BJ (cell line): ENCODE data around the gene ABCF3. TPM values are rescaled to one million over a fixed set of nuclear protein-coding genes. Genes with fewer than 3 reads are reported as not detected.
"Not testable (repeated sequence)": the region's sequence is repeated elsewhere in the genome, so short reads cannot be mapped to it uniquely, and the experiment has no call there.

Experiments
- CTCF ChIA-PET: fragments of 350-600 bp; formaldehyde crosslinking; extraction: SDS; loops from one replicate; lab custom pipeline; 2021; ENCODE audit warnings: antibody characterized with exemption, inconsistent platforms; lab: Yijun Ruan, JAX
- POLR2A ChIA-PET: fragments of 300-600 bp; sonication (Branson Sonifier 250); formaldehyde crosslinking; extraction: SDS; loops from one replicate; lab custom pipeline; 2021; ENCODE audit warnings: antibody characterized with exemption; lab: Charles Lee
- DNase-seq: peaks from one replicate; pipeline ENCODE4 v3.0.0-alpha.2; 2011; ENCODE audit warnings: low read depth
- H3K27me3 ChIP-seq: 2 replicates; pipeline ENCODE4 v1.6.0; 2011; ENCODE audit warnings: low read length; ENCODE audit not compliant: control insufficient read depth, insufficient read depth
- H3K36me3 ChIP-seq: 2 replicates; pipeline ENCODE4 v1.5.1; 2011; ENCODE audit warnings: low read length; ENCODE audit not compliant: control insufficient read depth, insufficient read depth
- H3K4me3 ChIP-seq: 2 replicates; pipeline ENCODE4 v1.5.1; 2011; ENCODE audit warnings: low read depth, mild to moderate bottlenecking, control low read depth, low read length
- polyA plus RNA-seq: library from polyadenylated mRNA; depleted of rRNA; stranded (reverse); fragments of >200 nt; gene quantifications from 2 replicates; pipeline ENCODE4 v1.2.3, GENCODE V29; 2011
- TF ChIP-seq, protein P1 (sequence below): IDR thresholded peaks from 2 replicates; pipeline ENCODE4 v1.5.1; 2011; ENCODE audit warnings: low read depth, mild to moderate bottlenecking, control low read depth, inconsistent platforms, low read length, moderate library complexity; ENCODE audit not compliant: insufficient read depth

The ABCF3 gene
- polyA plus RNA-seq, 1 experiment: 82.8 TPM

DNA sequence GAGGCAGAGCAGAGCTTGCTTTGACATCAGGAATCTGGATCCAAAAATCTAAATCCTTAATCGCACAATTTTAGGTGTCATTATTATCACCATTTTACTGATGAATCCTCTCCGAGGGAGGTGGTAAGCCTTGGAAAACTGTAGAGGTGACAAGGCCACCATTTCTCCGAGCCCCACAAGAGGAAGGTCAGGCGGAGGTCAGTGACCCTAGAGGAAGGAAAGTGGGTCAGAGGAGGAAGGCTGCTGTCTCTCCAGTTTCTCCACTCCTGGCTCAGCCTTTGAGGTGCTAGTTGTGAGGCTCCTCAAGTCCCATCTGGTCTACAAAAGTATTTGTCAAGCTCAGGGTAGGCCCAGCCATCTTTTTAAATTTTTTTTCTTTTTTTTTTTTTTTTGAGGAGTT, 27.6 kb upstream of the ABCF3 start:
- no peak overlapping the region for H3K4me3 ChIP-seq
- CTCF ChIA-PET: interaction anchor here (1.0 to 1.2 kb wide), 2 partner anchors 10 to 69 kb away, joined by 3 to 5 read pairs; no protein-coding TSS in a partner anchor
- peaks cover 4% of the 10 kb centered on the region for H3K36me3 ChIP-seq
- POLR2A ChIA-PET: no interaction called here
- no peaks in the 10 kb centered on the region for H3K27me3 ChIP-seq
- DNase-seq: no peak
- TF ChIP-seq, protein P1, sequence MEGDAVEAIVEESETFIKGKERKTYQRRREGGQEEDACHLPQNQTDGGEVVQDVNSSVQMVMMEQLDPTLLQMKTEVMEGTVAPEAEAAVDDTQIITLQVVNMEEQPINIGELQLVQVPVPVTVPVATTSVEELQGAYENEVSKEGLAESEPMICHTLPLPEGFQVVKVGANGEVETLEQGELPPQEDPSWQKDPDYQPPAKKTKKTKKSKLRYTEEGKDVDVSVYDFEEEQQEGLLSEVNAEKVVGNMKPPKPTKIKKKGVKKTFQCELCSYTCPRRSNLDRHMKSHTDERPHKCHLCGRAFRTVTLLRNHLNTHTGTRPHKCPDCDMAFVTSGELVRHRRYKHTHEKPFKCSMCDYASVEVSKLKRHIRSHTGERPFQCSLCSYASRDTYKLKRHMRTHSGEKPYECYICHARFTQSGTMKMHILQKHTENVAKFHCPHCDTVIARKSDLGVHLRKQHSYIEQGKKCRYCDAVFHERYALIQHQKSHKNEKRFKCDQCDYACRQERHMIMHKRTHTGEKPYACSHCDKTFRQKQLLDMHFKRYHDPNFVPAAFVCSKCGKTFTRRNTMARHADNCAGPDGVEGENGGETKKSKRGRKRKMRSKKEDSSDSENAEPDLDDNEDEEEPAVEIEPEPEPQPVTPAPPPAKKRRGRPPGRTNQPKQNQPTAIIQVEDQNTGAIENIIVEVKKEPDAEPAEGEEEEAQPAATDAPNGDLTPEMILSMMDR: no peak

DNA sequence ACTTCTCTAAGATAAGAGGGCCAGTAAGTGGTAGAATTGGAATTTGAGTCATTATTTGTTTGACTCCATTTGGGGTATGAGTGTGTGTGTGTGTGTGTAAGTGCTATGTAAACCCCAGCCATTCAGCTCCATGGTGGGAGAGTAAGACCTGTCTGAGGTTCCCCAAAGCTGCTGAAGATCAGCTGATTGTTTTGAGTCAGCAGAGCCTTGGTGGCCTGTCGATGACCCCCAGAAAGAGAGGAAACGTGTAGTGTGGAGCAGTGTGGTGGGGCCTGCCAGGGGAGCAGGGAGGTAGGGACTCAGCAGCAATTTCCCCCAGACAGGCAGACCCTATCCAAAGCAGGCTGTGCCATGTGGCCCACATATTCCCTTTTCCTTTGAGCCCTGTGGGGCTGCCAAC, 25.5 kb upstream of the ABCF3 start:
- POLR2A ChIA-PET: interaction anchor here (0.7 kb wide), 1 partner anchor 16 kb away, joined by 3 read pairs; no protein-coding TSS in a partner anchor
- H3K36me3 ChIP-seq: peaks cover 16% of the 10 kb centered on the region
- CTCF ChIA-PET: interaction anchor here (1.5 to 1.7 kb wide), 2 partner anchors 12 to 80 kb away, joined by 3 read pairs; no protein-coding TSS in a partner anchor
- H3K27me3 ChIP-seq: no peaks in the 10 kb centered on the region
- no peak overlapping the region for H3K4me3 ChIP-seq
- DNase-seq: no peak
- TF ChIP-seq, protein P1: no peak

DNA sequence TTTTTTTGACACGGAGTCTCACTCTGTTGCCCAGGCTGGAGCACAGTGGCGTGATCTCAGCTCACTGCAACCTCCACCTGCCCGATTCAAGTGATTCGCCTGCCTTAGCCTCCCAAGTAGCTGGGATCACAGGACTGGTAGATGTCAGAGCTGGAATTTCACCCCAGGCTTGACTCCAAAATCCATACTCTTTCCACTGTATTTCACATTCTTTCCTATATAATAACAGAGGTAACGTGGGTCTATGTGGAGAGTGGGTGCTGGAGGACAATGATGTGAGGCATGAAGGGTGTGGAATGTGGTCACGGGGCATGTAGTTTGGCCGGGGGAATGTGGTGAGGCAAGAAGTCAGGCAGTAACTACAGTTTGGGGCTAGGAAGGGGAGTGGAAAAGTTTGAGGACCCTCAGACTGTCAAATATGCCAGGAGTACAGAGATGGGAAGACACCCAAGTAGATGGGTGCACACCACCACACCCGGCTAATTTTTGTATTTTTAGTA, 23.4 kb upstream of the ABCF3 start:
- H3K27me3 ChIP-seq, H3K4me3 ChIP-seq, POLR2A ChIA-PET, CTCF ChIA-PET, DNase-seq: not testable (repeated sequence)
- peaks cover 36% of the 10 kb centered on the region for H3K36me3 ChIP-seq

DNA sequence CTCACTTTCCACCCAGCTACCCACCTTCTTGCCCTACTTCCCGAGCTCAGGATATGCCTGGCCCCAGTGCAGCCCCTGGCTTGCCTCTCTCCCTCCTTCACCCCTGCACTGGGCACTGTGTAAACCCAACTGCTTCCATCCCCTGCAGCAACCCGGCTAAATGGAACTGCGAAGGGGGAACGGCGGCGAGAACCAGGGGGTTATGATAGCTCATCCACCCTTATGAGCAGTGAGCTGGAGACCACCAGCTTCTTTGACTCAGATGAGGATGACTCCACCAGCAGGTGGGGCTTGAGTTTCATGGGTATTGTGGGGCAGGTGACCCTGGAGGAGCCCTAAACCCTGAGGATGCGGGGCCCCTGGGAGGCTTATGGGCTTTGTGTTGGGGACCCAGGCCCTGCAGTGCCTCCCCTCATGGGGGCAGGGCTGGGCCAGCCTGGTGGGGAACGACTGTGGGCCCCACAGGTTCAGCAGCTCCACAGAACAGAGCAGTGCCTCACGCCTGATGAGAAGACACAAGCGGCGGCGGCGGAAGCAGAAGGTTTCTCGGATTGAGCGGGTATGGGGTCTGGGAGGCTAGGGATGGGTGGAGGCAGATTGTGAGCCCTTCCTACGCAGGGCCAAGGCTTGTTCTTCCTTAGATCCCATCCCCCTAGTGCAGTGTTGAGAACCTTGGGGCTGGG, 21.2 kb upstream of the ABCF3 start:
- ChIA-PET POLR2A (no interaction called here), CTCF (interaction anchor here (0.6 kb wide), 1 partner anchor 9 kb away, joined by 3 read pairs; no protein-coding TSS in a partner anchor)
- DNase-seq: no peak
- Histone ChIP-seq H3K36me3 (peaks cover 44% of the 10 kb centered on the region), H3K27me3 (no peaks in the 10 kb centered on the region), H3K4me3 (no peak overlapping the region)
- TF ChIP-seq, protein P1: no peak

DNA sequence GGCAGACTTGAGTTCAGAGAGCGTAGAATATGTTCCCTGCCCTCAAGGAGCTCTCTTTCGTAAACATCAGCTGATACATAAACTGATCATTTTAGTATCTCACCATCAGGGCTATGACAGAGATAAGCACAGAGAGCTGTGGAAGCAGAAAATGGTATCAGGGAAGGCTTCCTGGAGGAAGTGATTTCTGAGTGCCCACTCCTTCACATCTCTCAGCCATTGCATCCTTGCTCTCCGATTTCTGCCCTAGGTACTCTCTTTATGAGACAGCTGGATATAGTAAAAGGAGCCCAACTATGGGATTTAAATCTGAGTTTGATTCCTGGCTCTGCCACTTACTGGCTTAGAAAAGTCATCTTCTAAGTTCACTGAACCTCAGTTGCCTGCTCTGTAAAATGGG, 20.5 kb upstream of the ABCF3 start:
- ChIA-PET CTCF (no interaction called here), POLR2A (no interaction called here)
- Histone ChIP-seq H3K4me3 (no peak overlapping the region), H3K27me3 (no peaks in the 10 kb centered on the region), H3K36me3 (peaks cover 46% of the 10 kb centered on the region)
- DNase-seq: no peak
- TF ChIP-seq, protein P1: no peak
